ENCODE data around the gene MARCHF2.
A peak's percentile ranks its signal among the peaks of the same experiment; 100 is the strongest.

The MARCHF2 gene

DNA sequence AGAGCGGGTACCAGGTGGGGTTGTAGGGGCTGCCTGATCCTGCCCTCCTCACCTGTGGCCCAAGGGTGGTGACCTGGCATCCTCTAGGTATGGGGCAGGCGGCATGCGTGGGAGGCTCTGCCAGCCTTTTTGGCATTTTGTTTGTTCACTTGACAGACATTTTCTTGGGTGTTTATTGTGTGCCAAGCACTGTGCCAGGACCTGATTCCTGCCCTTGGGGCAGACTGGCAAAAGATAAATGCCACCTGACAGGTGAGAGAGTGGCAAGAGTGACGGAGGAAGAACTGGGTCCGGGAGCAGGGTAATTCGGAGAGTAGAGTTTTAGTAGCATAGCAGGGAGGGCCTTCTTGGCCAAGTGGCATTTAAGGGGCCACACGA lies 16.9 kb upstream of the MARCHF2 start (continued):
- TF ChIP-seq, protein P1, sequence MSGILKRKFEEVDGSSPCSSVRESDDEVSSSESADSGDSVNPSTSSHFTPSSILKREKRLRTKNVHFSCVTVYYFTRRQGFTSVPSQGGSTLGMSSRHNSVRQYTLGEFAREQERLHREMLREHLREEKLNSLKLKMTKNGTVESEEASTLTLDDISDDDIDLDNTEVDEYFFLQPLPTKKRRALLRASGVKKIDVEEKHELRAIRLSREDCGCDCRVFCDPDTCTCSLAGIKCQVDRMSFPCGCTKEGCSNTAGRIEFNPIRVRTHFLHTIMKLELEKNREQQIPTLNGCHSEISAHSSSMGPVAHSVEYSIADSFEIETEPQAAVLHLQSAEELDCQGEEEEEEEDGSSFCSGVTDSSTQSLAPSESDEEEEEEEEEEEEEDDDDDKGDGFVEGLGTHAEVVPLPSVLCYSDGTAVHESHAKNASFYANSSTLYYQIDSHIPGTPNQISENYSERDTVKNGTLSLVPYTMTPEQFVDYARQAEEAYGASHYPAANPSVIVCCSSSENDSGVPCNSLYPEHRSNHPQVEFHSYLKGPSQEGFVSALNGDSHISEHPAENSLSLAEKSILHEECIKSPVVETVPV (CRISPR knock-in tag; IDR thresholded peaks at IDR 0.05), result no peak
- TF ChIP-seq ZC3H10 (CRISPR knock-in tag; IDR thresholded peaks at IDR 0.05) (no peak), TOX (CRISPR knock-in tag; IDR thresholded peaks at IDR 0.05; ENCODE audit: borderline replicate concordance) (no peak), SNAI2 (CRISPR knock-in tag; IDR thresholded peaks at IDR 0.05) (no peak), ZFP3 (CRISPR knock-in tag; IDR thresholded peaks at IDR 0.05) (no peak), TCF4 (CRISPR knock-in tag; IDR thresholded peaks at IDR 0.05; ENCODE audit: borderline replicate concordance) (no peak), ESRRG (CRISPR knock-in tag; IDR thresholded peaks at IDR 0.05) (no peak), ZNF565 (CRISPR knock-in tag; conservative IDR thresholded peaks at IDR 0.05; ENCODE audit: low read depth) (no peak)

DNA sequence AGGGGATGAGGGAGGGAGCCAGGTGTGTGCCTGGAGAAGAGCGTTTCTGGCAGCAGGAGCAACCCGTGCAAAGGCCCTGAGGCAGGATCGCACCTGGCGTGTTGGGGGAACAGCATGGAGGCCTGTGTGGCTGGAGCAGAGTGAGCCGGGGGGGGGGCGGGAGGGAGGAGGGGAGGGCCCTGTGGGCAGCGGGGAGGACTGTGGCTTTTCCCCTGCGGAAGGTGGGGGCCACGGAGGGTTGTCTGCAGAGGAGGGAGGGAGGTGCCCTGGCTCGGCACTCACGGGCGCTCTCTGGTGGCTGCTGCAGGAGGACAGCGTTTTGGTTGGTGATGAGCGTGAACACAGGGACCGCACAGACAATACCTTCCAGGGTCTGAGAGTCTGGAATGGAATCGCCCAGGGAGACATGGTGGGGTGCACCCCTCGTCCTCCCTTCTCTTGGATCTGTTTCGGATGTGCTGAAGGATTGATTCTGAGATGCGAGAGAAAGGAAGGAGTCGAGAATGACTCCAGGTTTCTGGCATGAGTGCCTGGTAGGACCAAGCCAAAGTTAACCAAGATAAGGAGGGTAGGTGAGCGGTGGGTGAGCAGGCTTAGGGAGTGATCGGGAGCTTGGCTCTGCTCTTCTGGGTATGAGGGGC lies 16.4 kb upstream of the MARCHF2 start:
- TF ChIP-seq ZFP3 (CRISPR knock-in tag; IDR thresholded peaks at IDR 0.05) (peak; percentile 58; the same call in 1 of the 2 replicates), ZNF565 (CRISPR knock-in tag; conservative IDR thresholded peaks at IDR 0.05; ENCODE audit: low read depth) (no peak)
- ATAC-seq, result peak; percentile 85

DNA sequence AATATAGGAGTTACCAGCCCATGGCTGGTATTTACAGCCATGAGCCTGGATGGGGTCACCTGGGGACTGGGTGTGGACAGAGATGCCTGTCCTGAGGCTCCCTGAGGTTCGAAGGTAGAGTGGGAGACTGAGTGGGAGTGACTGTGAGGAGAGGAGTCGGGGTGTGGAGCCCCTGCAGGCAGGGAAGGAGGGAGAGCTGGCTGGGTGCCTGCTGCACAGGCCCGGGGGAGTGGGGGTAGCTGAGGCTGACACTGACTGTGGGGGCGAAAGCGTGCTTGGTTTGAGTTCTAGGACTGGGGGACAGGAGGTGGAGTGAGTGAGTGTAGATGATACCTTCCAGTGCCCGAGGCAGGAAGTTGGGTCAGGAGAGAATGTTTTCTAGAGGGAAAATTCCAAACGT lies 15.8 kb upstream of the MARCHF2 start:
- no peak; the same call in 2 of the 3 replicates for ATAC-seq
- TF ChIP-seq CSDC2 (CRISPR knock-in tag; IDR thresholded peaks at IDR 0.05) (no peak), TCF4 (CRISPR knock-in tag; IDR thresholded peaks at IDR 0.05; ENCODE audit: borderline replicate concordance) (no peak), ESRRG (CRISPR knock-in tag; IDR thresholded peaks at IDR 0.05) (no peak), ZC3H10 (CRISPR knock-in tag; IDR thresholded peaks at IDR 0.05) (no peak), ISL1 (CRISPR knock-in tag; IDR thresholded peaks at IDR 0.05) (no peak), PPARA (CRISPR knock-in tag; IDR thresholded peaks at IDR 0.05; ENCODE audit: borderline replicate concordance) (no peak), ZFP30 (CRISPR knock-in tag; IDR thresholded peaks at IDR 0.05) (no peak)
- TF ChIP-seq, protein P2, sequence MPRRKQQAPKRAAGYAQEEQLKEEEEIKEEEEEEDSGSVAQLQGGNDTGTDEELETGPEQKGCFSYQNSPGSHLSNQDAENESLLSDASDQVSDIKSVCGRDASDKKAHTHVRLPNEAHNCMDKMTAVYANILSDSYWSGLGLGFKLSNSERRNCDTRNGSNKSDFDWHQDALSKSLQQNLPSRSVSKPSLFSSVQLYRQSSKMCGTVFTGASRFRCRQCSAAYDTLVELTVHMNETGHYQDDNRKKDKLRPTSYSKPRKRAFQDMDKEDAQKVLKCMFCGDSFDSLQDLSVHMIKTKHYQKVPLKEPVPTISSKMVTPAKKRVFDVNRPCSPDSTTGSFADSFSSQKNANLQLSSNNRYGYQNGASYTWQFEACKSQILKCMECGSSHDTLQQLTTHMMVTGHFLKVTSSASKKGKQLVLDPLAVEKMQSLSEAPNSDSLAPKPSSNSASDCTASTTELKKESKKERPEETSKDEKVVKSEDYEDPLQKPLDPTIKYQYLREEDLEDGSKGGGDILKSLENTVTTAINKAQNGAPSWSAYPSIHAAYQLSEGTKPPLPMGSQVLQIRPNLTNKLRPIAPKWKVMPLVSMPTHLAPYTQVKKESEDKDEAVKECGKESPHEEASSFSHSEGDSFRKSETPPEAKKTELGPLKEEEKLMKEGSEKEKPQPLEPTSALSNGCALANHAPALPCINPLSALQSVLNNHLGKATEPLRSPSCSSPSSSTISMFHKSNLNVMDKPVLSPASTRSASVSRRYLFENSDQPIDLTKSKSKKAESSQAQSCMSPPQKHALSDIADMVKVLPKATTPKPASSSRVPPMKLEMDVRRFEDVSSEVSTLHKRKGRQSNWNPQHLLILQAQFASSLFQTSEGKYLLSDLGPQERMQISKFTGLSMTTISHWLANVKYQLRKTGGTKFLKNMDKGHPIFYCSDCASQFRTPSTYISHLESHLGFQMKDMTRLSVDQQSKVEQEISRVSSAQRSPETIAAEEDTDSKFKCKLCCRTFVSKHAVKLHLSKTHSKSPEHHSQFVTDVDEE (CRISPR knock-in tag; IDR thresholded peaks at IDR 0.05), result no peak
- TF ChIP-seq, protein P3, sequence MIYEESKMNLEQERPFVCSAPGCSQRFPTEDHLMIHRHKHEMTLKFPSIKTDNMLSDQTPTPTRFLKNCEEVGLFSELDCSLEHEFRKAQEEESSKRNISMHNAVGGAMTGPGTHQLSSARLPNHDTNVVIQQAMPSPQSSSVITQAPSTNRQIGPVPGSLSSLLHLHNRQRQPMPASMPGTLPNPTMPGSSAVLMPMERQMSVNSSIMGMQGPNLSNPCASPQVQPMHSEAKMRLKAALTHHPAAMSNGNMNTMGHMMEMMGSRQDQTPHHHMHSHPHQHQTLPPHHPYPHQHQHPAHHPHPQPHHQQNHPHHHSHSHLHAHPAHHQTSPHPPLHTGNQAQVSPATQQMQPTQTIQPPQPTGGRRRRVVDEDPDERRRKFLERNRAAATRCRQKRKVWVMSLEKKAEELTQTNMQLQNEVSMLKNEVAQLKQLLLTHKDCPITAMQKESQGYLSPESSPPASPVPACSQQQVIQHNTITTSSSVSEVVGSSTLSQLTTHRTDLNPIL (CRISPR knock-in tag; IDR thresholded peaks at IDR 0.05; ENCODE audit: low read depth), result no peak

DNA sequence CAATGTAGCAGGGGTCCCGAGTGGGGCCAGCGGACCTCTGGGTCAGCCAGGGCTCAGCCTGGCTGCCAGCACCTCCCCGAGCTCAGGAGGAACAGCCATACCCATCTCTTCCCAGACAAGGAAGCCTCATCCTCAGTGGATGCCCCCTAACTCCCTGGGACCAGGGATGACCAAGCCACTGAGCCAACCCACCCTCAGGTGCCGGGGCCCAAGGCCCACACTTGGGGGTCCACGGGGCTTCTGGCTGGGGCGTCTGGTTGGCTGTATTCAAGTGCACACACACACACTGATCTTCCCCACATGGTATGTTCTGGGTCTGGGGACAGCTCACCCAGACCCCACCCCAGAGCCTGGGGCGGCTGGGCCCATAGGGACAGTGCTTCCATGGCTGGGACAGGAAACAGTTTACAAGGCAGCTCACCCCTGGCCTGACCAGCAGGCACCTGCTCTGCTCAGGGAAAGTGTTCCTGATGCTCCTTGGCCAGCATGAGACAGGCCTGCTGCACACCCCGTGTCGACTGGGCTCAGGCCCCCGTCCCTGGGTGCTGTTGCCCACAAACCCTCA lies 15.3 kb upstream of the MARCHF2 start:
- TF ChIP-seq ZFP3 (CRISPR knock-in tag; IDR thresholded peaks at IDR 0.05), result no peak
- TF ChIP-seq, protein P3 (CRISPR knock-in tag; IDR thresholded peaks at IDR 0.05; ENCODE audit: low read depth), result no peak
- no peak for TF ChIP-seq ZNF565 (CRISPR knock-in tag; conservative IDR thresholded peaks at IDR 0.05; ENCODE audit: low read depth)
- TF ChIP-seq, protein P1 (CRISPR knock-in tag; IDR thresholded peaks at IDR 0.05), result no peak
- TF ChIP-seq GLIS3 (CRISPR knock-in tag; IDR thresholded peaks at IDR 0.05), result no peak
- TF ChIP-seq, protein P4, sequence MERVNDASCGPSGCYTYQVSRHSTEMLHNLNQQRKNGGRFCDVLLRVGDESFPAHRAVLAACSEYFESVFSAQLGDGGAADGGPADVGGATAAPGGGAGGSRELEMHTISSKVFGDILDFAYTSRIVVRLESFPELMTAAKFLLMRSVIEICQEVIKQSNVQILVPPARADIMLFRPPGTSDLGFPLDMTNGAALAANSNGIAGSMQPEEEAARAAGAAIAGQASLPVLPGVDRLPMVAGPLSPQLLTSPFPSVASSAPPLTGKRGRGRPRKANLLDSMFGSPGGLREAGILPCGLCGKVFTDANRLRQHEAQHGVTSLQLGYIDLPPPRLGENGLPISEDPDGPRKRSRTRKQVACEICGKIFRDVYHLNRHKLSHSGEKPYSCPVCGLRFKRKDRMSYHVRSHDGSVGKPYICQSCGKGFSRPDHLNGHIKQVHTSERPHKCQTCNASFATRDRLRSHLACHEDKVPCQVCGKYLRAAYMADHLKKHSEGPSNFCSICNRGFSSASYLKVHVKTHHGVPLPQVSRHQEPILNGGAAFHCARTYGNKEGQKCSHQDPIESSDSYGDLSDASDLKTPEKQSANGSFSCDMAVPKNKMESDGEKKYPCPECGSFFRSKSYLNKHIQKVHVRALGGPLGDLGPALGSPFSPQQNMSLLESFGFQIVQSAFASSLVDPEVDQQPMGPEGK (CRISPR knock-in tag; IDR thresholded peaks at IDR 0.05; ENCODE audit: borderline replicate concordance), result no peak
- TF ChIP-seq ARNTL (CRISPR knock-in tag; IDR thresholded peaks at IDR 0.05; ENCODE audit: borderline replicate concordance, low read depth), result no peak
- TF ChIP-seq ISL1 (CRISPR knock-in tag; IDR thresholded peaks at IDR 0.05), result no peak
- TF ChIP-seq PPARA (CRISPR knock-in tag; IDR thresholded peaks at IDR 0.05; ENCODE audit: borderline replicate concordance), result no peak
- TF ChIP-seq, protein P2 (CRISPR knock-in tag; IDR thresholded peaks at IDR 0.05), result no peak
- no peak for TF ChIP-seq ZNF70 (CRISPR knock-in tag; IDR thresholded peaks at IDR 0.05)
- TF ChIP-seq ZC3H10 (CRISPR knock-in tag; IDR thresholded peaks at IDR 0.05), result no peak
- no peak for TF ChIP-seq TOX (CRISPR knock-in tag; IDR thresholded peaks at IDR 0.05; ENCODE audit: borderline replicate concordance)
- TF ChIP-seq TCF4 (CRISPR knock-in tag; IDR thresholded peaks at IDR 0.05; ENCODE audit: borderline replicate concordance), result no peak
- no peak for TF ChIP-seq RARB (CRISPR knock-in tag; IDR thresholded peaks at IDR 0.05)
- no peak for ATAC-seq
